Loucy (cell line): ENCODE measurements around the gene MYH14.

Experiments
- CTCF ChIP-seq: fragments of 200-600 bp; sonication (generic); conservative IDR thresholded peaks from 2 replicates; pipeline ENCODE4 v1.5.1; 2014; ENCODE audit warnings: mild to moderate bottlenecking, antibody characterized with exemption, low read length
- EZH2phosphoT487 ChIP-seq: fragments of 200-600 bp; IDR thresholded peaks from 2 replicates; pipeline ENCODE4 v1.6.1; 2018; ENCODE audit warnings: antibody characterized with exemption, mild to moderate bottlenecking, moderate library complexity, borderline replicate concordance

- no peak for TF ChIP-seq CTCF
- TF ChIP-seq EZH2phosphoT487 = no peak
Observed at GRCh38 chr19:50197348-50197747, 6.1 kb upstream of the MYH14 start.
